Measurements from ENCODE around the gene GNS.

GRCh38 chr12:64680235-64680634 is 79.0 kb downstream of the GNS start:
- TF ChIP-seq YY1 (IDR thresholded peaks at IDR 0.05; ENCODE audit: insufficient read depth, insufficient read length) = no peak
- no peak for TF ChIP-seq ZNF274 (IDR thresholded peaks at IDR 0.05; ENCODE audit: low read depth, low read length)
- TF ChIP-seq SUZ12 (IDR thresholded peaks at IDR 0.05; ENCODE audit: extremely low read depth, insufficient read depth, insufficient read length) = no peak

Data from NT2/D1 (cell line).